Loucy (cell line): ENCODE data around the gene CDH13.

Experiments used
- CTCF ChIP-seq: fragments of 200-600 bp; sonication (generic); conservative IDR thresholded peaks from 2 replicates; pipeline ENCODE4 v1.5.1; 2014; ENCODE audit warnings: mild to moderate bottlenecking, antibody characterized with exemption, low read length
- EZH2phosphoT487 ChIP-seq: fragments of 200-600 bp; IDR thresholded peaks from 2 replicates; pipeline ENCODE4 v1.6.1; 2018; ENCODE audit warnings: antibody characterized with exemption, mild to moderate bottlenecking, moderate library complexity, borderline replicate concordance

GRCh38 chr16:83685615-83686165, 1058.9 kb downstream of the CDH13 start:
- TF ChIP-seq CTCF (no peak), EZH2phosphoT487 (no peak)
